T-cell (primary cell): ENCODE measurements around the gene CCDC136. TPM values are rescaled to one million over a fixed set of nuclear protein-coding genes. Genes with fewer than 3 reads are reported as not detected.

ENCODE experiments used
- ATAC-seq, 4 experiments: fragments of 200-7000 bp in 3 of 4; fragments of 150-1000 bp in 1 of 4; cut with Tn5 transposase; replicated peaks in 1 of 4; 1 replicate in 3 of 4; 2 replicates in 1 of 4; pipeline ENCODE4 v1.10.0; 2021; ENCODE audit warnings: moderate library complexity in 3 of 4, mild to moderate bottlenecking in 2 of 4, moderate number of reproducible peaks in 1 of 4
- CTCF ChIA-PET, 2 donors: fragments of 300-600 bp; sonication (Branson Sonifier 250); formaldehyde crosslinking; loops; one replicate each; lab custom pipeline; 2022; ENCODE audit warnings: antibody characterized with exemption in 2 of 2; lab: Charles Lee
- POLR2A ChIA-PET, 2 donors: fragments of 300-600 bp; sonication (Branson Sonifier 250); formaldehyde crosslinking; loops; one replicate each; lab custom pipeline; 2022; ENCODE audit warnings: antibody characterized with exemption in 2 of 2; lab: Charles Lee
- DNase-seq, 35 experiments: peaks; one replicate each; pipeline versions ENCODE4 v3.0.0 to v3.0.0-alpha.2; 2013 to 2023
- H3K27ac ChIP-seq: one replicate; pipeline ENCODE4 v1.5.1; 2013; ENCODE audit warnings: low read length
- H3K27me3 ChIP-seq, 2 experiments: replicated peaks in 1 of 2; 1 replicate in 1 of 2; 2 replicates in 1 of 2; pipeline versions ENCODE4 v1.6.1 to v1.7.0; 2013; ENCODE audit warnings: low read length in 1 of 2, mixed read lengths in 1 of 2; ENCODE audit not compliant: control insufficient read depth in 2 of 2, insufficient read depth in 2 of 2; ENCODE audit errors: extremely low read depth in 1 of 2
- H3K36me3 ChIP-seq, 2 donors: 1 replicate in 1 of 2; 2 replicates in 1 of 2; pipeline versions ENCODE4 v1.6.1 to v1.7.0; 2013; ENCODE audit warnings: low read length in 1 of 2; ENCODE audit not compliant: control insufficient read depth in 2 of 2, insufficient read depth in 1 of 2; ENCODE audit errors: extremely low read depth in 1 of 2
- H3K4me1 ChIP-seq, 2 experiments: 1 replicate in 1 of 2; 2 replicates in 1 of 2; pipeline versions ENCODE4 v1.6.1 to v1.7.0; 2013; ENCODE audit warnings: low read length in 2 of 2, mixed read lengths in 1 of 2; ENCODE audit not compliant: insufficient read depth in 2 of 2, control insufficient read depth in 1 of 2; ENCODE audit errors: extremely low read depth in 1 of 2
- H3K4me3 ChIP-seq, 2 donors: 1 replicate in 1 of 2; 2 replicates in 1 of 2; pipeline versions ENCODE4 v1.5.1 to v1.7.0; 2013; ENCODE audit warnings: mild to moderate bottlenecking in 2 of 2, low read length in 1 of 2, moderate library complexity in 1 of 2; ENCODE audit not compliant: control insufficient read depth in 1 of 2; ENCODE audit errors: extremely low read depth in 1 of 2
- H3K9me3 ChIP-seq: 2 replicates; pipeline ENCODE4 v1.7.0; 2013
- H3K27ac Mint-ChIP-seq, 2 donors: one replicate each; pipeline ENCODE4 v1.8.0; 2020 to 2021; ENCODE audit warnings: mild to moderate bottlenecking in 2 of 2, mixed read lengths in 2 of 2
- H3K27me3 Mint-ChIP-seq, 2 donors: one replicate each; pipeline ENCODE4 v1.8.0; 2021 to 2022; ENCODE audit warnings: mixed read lengths in 2 of 2
- H3K36me3 Mint-ChIP-seq: one replicate; pipeline ENCODE4 v1.8.0; 2021; ENCODE audit warnings: mixed read lengths
- H3K4me1 Mint-ChIP-seq, 3 donors: one replicate each; pipeline ENCODE4 v1.8.0; 2020 to 2022; ENCODE audit warnings: mixed read lengths in 3 of 3, mild to moderate bottlenecking in 1 of 3
- H3K4me3 Mint-ChIP-seq, 3 donors: one replicate each; pipeline ENCODE4 v1.8.0; 2020 to 2022; ENCODE audit warnings: mild to moderate bottlenecking in 3 of 3, mixed read lengths in 3 of 3, moderate library complexity in 3 of 3
- H3K9me3 Mint-ChIP-seq, 3 donors: one replicate each; pipeline ENCODE4 v1.8.0; 2020 to 2022; ENCODE audit warnings: mixed read lengths in 3 of 3
- WGBS: methylation state at CpG from one replicate; pipeline ENCODE4 v1.1.5; 2013; ENCODE audit warnings: missing lambda C conversion rate; ENCODE audit not compliant: insufficient coverage; 5-methylcytosine and 5-hydroxymethylcytosine counted together
- total RNA-seq, 35 experiments: library from RNA in 6 of 35; stranded (reverse) in 6 of 35; fragments of 120-200 nt in 1 of 35; gene quantifications; one replicate each; pipeline versions ENCODE4 v1.2.1 to v1.2.4 and lab custom pipeline; 2013 to 2026

CCDC136 gene
- total RNA-seq, 5 donors from 2014 or later (not counting 1 experiment from before 2014, with no cell fraction given), result 7.6 to 15.7 (median 14.6) TPM

DNA sequence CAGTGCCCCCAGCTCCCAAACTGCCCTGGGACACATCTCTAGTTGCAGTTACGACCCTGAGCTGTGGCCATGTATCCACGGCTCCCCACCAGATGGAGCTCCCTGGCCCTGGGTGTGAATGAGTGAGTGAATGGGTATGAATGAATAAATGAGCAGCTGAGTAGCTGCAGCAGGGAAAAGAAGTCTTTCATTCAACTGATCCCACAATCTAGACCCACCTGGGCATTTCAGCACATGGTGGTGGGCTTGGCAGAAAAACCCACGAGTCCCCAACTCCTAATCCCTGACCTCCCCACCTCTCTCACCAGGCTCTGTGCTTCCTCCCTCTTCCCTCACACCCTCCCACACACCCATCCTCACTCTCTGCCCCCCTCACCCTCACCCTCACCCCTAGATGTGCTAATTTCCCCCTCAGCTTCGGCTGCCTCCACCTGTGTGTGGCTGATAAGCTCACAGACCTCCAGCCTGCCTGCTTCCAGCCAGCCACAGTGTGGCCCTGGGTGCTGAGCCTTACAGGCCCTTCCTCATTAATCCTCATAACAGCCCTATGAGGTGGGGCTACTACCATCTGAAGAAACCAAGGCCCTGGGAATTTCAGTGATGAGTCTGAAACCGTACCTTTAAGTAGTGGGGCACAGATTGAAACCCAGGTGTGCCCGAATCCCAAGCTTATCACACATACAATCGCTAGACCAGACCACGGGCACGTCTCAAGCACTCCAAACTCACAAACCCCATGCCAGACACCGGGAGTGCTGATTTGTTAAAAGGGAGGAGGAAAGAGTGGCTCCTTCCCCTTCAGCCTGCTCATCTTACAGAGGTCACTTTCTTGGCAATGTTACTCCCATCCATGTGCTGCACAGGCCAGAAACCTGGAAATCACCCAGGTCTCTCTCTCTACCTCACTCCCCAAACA is 68.6 kb downstream of the CCDC136 start:
- H3K27ac Mint-ChIP-seq, result no peak overlapping the region
- Histone ChIP-seq H3K4me1 (peaks cover 5 to 26% of the 10 kb centered on the region in 2 experiments), H3K27me3 (peaks cover 0 to 5% of the 10 kb centered on the region in 2 experiments), H3K9me3 (no peaks in the 10 kb centered on the region), H3K36me3 (peaks cover 0 to 7% of the 10 kb centered on the region in 2 donors), H3K27ac (no peak overlapping the region), H3K4me3 (no peak overlapping the region)
- H3K4me1 Mint-ChIP-seq, result peaks cover 21 to 30% (median 27%) of the 10 kb centered on the region in 3 donors
- ATAC-seq, result no peak
- ChIA-PET POLR2A (no interaction called here), CTCF (interaction anchor here (0.6 to 0.7 kb wide), 3 partner anchors 19 to 89 kb away, joined by 3 to 5 read pairs (median 4); no protein-coding TSS in a partner anchor)
- no peaks in the 10 kb centered on the region for H3K9me3 Mint-ChIP-seq
- peaks cover 9% of the 10 kb centered on the region for H3K36me3 Mint-ChIP-seq
- 48% methylated on average over 4 of the region's 10 CpGs for WGBS
- DNase-seq, result no peak
- H3K4me3 Mint-ChIP-seq, result no peak overlapping the region
- H3K27me3 Mint-ChIP-seq, result no peaks in the 10 kb centered on the region

DNA sequence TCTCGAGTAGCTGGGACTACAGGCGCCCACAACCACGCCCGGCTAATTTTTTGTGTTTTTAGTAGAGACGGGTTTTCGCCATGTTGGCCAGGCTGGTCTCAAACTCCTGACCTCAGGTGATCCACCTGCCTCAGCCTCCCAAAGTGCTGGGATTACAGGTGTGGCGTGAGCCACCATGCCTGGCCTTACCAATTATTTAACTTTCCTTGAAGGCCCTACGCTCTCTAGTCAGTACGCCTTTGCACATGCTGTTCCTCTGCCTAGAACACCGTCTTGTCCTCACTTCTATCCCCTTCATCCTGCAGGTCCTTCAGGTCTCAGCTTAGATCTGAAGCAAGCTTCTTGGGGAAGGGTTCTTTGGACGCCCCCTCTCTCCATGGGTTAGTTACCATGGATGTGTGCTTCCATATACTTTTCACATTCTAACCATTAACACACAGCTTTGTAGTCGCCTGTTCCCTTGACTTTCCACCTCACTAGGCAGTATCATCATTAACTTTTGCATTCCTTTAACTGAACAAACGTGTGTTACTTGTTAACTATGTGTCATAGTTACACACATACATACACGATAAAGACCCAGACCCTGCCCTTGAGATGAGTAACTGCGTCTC is 70.3 kb downstream of the CCDC136 start:
- POLR2A ChIA-PET, result interaction anchor here in 1 of 2 donors (0.6 to 1.1 kb wide), 4 partner anchors 31 to 967 kb away, joined by 3 to 19 read pairs (median 4); no protein-coding TSS in a partner anchor
- ATAC-seq, result no peak
- H3K27me3 ChIP-seq, result no peaks in the 10 kb centered on the region

DNA sequence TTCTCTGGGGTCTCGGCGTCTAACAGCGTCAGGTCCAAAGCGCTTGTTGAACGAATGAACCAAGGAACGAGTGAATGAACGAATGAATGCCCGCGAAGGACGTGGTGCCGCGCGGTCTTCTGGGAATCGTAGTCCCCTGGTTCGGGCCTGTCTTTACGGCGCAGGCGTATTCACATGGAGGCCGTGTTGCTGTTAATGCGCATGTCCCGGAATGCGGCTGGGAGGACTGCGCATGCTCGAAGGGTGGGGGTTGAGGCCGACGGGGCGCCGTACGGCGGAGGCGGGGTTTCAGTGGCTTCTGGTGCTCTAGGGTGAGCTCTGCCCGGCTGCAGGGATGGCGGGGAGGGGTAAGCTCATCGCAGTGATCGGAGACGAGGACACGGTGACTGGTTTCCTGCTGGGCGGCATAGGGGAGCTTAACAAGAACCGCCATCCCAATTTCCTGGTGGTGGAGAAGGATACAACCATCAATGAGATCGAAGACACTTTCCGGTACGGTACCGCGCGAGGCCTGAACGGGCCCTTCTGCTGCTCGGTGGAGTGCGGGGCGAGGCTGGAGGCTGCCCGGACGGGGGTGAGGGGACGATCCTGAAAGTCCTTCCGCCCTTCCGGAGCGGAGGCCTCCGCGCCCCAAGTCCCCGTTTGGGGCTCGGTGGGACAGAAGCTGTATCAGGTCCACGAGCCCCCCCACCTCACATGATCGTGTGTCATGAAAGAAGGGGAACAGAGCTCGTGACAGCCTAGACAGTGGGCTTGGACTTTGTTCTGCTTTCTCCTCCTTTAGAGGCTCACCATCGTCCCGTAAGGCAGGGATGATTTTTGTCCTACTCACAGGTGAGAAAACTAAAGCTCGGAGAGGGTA is 71.0 kb downstream of the CCDC136 start, which contains the start of gene ATP6V1F:
Gene ATP6V1F (plus strand): TSS at position 286 of the 862 bp plus-strand sequence. CDS start 49 bp downstream, at position 335.
- Mint-ChIP-seq H3K9me3 (no peaks in the 10 kb centered on the region), H3K27ac (peak within 1 kb of the TSS; percentile 90 to 92), H3K36me3 (peaks cover 13% of the 10 kb centered on the region), H3K4me3 (peak within 1 kb of the TSS; percentile 95 to 96 (median 96)), H3K4me1 (peaks cover 26 to 36% (median 35%) of the 10 kb centered on the region in 3 donors), H3K27me3 (no peaks in the 10 kb centered on the region)
- Histone ChIP-seq H3K27ac (peak within 1 kb of the TSS; percentile 61), H3K9me3 (no peaks in the 10 kb centered on the region), H3K36me3 (peaks cover 0 to 16% of the 10 kb centered on the region in 2 donors), H3K27me3 (no peaks in the 10 kb centered on the region), H3K4me1 (peaks cover 5 to 26% of the 10 kb centered on the region in 2 experiments), H3K4me3 (peak within 1 kb of the TSS; percentile 88 to 98)
- WGBS, result under 1% methylated on average over 54 of the region's 65 CpGs
- ATAC-seq, result peak; percentile 92 to 95 (median 94)
- ChIA-PET POLR2A (interaction anchor here in 1 of 2 donors (1.1 kb wide), 1 partner anchor 32 kb away, joined by 4 read pairs; no protein-coding TSS in a partner anchor), CTCF (interaction anchor here (0.6 to 2.0 kb wide), 7 partner anchors 19 to 359 kb away, joined by 3 to 9 read pairs (median 3); no protein-coding TSS in a partner anchor)
- peak; percentile 94 to 100 (median 98) for DNase-seq

More for the DNA sequence above, 70.3 kb downstream of the CCDC136 start:
- peaks cover 24 to 35% (median 33%) of the 10 kb centered on the region in 3 donors for H3K4me1 Mint-ChIP-seq
- peak overlapping the region; percentile 90 to 92 for H3K27ac Mint-ChIP-seq
- peaks cover 13% of the 10 kb centered on the region for H3K36me3 Mint-ChIP-seq
- no peaks in the 10 kb centered on the region for H3K27me3 Mint-ChIP-seq
- peaks cover 5 to 26% of the 10 kb centered on the region in 2 experiments for H3K4me1 ChIP-seq
- no peaks in the 10 kb centered on the region for H3K9me3 Mint-ChIP-seq
- H3K27ac ChIP-seq, result peak overlapping the region; percentile 61
- peak overlapping the region; percentile 95 to 96 (median 96) for H3K4me3 Mint-ChIP-seq
- peaks cover 0 to 16% of the 10 kb centered on the region in 2 donors for H3K36me3 ChIP-seq
- H3K9me3 ChIP-seq, result no peaks in the 10 kb centered on the region
- DNase-seq, result no peak
- CTCF ChIA-PET, result interaction anchor here (0.6 to 2.0 kb wide), 5 partner anchors 21 to 727 kb away, joined by 3 to 9 read pairs (median 3); no protein-coding TSS in a partner anchor
- peak overlapping the region in 1 of 2 donors; percentile 98 for H3K4me3 ChIP-seq
- 64% methylated on average over 8 of the region's 15 CpGs for WGBS

DNA sequence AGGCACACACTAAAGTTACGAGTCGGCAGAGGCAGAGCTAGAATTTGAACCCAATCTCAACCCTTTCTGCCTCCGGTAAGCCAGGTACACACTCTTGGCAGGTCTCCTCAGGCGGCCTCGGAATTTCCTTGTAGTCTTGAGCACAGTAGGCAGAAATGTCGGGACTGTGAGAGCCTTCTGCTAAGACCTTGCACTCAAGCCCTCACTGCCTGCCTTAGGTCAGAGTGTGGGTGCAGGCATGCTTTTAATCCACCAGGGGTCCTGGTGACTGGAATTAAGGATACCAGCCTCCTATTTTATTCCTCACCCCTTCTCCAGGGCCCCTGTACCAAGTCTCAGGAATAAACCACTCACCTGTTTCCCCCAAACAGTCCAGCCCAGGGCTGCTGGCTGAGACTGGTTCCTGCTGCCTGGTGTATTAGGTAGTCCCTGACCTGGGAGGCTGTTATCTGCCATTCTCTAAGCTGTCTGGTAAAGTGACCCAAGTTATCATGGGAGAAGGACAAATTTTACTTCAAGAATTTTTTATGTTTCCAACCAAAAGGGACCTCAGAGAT is 71.7 kb downstream of the CCDC136 start:
- ChIA-PET POLR2A (no interaction called here), CTCF (interaction anchor here (0.7 to 2.0 kb wide), 4 partner anchors 18 to 280 kb away, joined by 3 to 9 read pairs (median 4); no protein-coding TSS in a partner anchor)
- Histone ChIP-seq H3K4me1 (peaks cover 5 to 27% of the 10 kb centered on the region in 2 experiments), H3K27ac (peak overlapping the region; percentile 61), H3K9me3 (no peaks in the 10 kb centered on the region), H3K36me3 (peaks cover 0 to 16% of the 10 kb centered on the region in 2 donors), H3K4me3 (peak overlapping the region; percentile 88 to 98), H3K27me3 (peaks cover 0 to 5% of the 10 kb centered on the region in 2 experiments)
- DNase-seq (peak in 25 of 35 experiments; percentile 4 to 64 (median 30)), ATAC-seq (peak in 3 of 4 experiments; percentile 18 to 41 (median 27))
- no peaks in the 10 kb centered on the region for H3K27me3 Mint-ChIP-seq
- H3K36me3 Mint-ChIP-seq, result peaks cover 13% of the 10 kb centered on the region
- peaks cover 27 to 39% (median 35%) of the 10 kb centered on the region in 3 donors for H3K4me1 Mint-ChIP-seq
- H3K4me3 Mint-ChIP-seq, result peak overlapping the region; percentile 95 to 96 (median 96)
- H3K9me3 Mint-ChIP-seq, result no peaks in the 10 kb centered on the region
- WGBS, result 0% methylated on average over 6 of the region's 6 CpGs
- H3K27ac Mint-ChIP-seq, result peak overlapping the region; percentile 90 to 92

DNA sequence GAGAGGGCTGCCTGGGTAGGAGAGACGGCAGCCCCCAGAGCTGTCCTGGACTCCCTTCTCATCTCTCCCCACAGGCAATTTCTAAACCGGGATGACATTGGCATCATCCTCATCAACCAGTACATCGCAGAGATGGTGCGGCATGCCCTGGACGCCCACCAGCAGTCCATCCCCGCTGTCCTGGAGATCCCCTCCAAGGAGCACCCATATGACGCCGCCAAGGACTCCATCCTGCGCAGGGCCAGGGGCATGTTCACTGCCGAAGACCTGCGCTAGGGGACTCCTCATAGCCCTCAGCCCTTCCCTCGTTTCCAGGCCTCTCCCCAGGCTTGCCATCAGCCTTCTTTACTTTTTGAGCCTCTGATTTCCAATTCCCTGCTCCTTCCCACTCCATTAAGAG is 73.5 kb downstream of the CCDC136 start:
- WGBS, result 93% methylated on average over 11 of the region's 12 CpGs
- CTCF ChIA-PET, result no interaction called here

More for the DNA sequence above, 73.5 kb downstream of the CCDC136 start:
- no peak for ATAC-seq
- H3K36me3 ChIP-seq, result peaks cover 0 to 16% of the 10 kb centered on the region in 2 donors
- H3K9me3 ChIP-seq, result no peaks in the 10 kb centered on the region
- Mint-ChIP-seq H3K4me1 (peaks cover 34 to 45% (median 39%) of the 10 kb centered on the region in 3 donors), H3K4me3 (peak overlapping the region in 2 of 3 donors; percentile 2 to 42), H3K27ac (no peak overlapping the region), H3K9me3 (no peaks in the 10 kb centered on the region), H3K27me3 (peaks cover 0 to 2% of the 10 kb centered on the region in 2 donors), H3K36me3 (peaks cover 13% of the 10 kb centered on the region)
- peaks cover 0 to 9% of the 10 kb centered on the region in 2 experiments for H3K27me3 ChIP-seq
- peaks cover 5 to 38% of the 10 kb centered on the region in 2 experiments for H3K4me1 ChIP-seq
- H3K4me3 ChIP-seq, result no peak overlapping the region
- no peak for DNase-seq
- H3K27ac ChIP-seq, result no peak overlapping the region
- POLR2A ChIA-PET, result no interaction called here
